ENCODE results near the gene RBM26. TPM values are rescaled to one million over a fixed set of nuclear protein-coding genes. Genes with fewer than 3 reads are reported as not detected.
"Not testable (repeated sequence)": the region's sequence is repeated elsewhere in the genome, so short reads cannot be mapped to it uniquely, and the experiment has no call there.

RBM26 gene
- total RNA-seq, 1 donor from 2014 or later = 25.2 TPM

DNA sequence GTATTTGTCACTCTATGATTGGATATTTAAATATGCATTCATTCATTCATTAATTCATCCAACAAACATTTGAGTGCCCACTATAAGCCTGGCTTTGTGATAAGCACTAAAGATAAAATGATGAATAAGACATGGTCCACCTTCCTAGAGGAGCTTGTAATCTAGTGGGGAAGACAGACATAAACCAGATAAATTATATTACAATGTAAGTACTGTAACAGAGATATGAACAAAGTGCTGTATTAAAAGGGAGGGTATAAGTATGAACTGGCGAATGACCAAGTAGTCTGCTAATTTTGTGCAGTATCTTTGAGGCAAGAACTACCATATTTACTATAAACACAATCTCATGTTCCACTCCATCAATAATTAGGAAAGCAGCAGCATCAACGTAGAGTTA, 88.2 kb downstream of the RBM26 start:
- DNase-seq = no peak

- DNase-seq = no peak
These were observed 91.4 kb downstream of the RBM26 start for GRCh38 chr13:79314652-79315051.

GRCh38 chr13:79312340-79312855, 93.7 kb downstream of the RBM26 start:
- peak; percentile 29 for DNase-seq

DNA sequence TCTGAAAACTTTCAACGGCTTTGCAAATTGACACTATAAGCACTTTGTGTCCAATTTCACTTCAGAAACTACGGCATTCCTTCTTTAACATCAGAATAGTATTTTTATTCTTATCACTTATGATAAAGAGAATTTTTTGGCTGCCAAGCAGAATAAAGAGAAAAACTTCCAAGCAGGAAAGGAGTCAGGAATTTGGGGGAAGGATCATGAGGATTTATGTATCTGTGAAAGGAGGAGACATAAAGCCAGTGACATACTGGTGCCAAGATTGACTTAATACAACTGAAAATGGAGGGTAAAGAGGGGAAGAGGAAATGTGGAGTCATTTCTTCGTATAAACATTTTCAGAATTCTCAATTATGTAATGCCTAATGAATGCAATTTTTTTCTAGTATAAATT, 94.7 kb downstream of the RBM26 start:
- DNase-seq = peak; percentile 13

GRCh38 chr13:79309690-79310089, 96.4 kb downstream of the RBM26 start:
- no peak for DNase-seq

DNA sequence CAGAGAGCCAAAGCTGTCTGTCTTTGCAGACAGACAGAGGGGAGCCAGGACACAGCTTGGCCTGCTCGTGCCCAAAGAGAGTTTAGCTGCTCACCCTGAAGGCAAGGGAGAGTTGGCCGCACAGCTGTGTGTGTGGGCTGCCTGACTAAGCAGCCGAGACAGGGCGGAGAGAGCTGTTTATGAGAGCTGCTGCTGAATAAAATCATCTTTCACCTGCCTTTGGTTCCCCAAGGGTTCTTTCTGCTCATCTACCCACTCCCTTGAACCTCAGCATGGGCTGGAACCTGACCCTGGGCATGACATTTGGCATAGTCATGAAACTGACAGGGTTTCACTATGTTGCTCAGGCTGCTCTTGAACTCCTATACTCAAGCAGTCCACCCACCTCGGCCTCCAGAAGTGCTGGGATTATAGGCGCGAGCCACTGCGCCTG, 98.2 kb downstream of the RBM26 start:
- DNase-seq = peak; percentile 6

DNA sequence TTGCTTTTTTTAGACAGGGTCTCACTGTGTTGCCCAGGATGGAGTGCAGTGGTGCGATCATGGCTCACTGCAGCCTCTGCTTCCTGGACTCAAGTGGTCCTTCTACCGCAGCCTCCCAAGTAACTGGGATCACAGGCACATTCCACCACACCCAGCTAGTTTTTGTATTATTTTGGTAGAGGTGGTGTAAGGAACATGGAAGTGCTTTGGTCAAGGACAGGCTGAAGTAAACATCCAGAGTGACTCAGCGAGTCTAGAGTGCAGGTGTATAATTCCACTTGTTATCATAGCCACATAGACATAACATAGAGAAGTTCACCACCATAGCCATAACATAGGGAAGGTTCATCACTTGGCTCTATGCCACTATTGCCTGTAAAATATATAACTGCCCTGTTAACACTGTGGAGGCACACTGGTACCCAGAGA, 98.6 kb downstream of the RBM26 start:
- no peak for DNase-seq

DNA sequence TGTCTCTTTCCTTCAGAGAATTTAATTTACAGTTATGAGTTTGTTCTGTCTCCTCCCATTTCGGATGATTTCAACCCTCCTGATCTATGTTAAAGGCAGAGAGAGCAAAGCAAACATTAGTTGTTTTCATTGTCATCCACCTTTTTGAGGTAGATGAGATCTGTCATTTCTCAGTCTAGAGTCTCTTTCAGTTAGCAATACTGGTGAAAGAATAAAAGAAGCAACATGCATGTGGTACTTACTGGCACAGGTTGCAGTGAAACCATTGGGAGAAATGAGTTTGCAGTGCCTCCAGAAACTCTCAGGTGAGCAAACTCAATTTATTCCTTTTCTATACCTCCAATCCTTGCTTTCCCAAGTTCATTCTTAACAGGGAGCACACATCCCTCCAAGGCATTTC, 99.4 kb downstream of the RBM26 start:
- no peak for DNase-seq

DNA sequence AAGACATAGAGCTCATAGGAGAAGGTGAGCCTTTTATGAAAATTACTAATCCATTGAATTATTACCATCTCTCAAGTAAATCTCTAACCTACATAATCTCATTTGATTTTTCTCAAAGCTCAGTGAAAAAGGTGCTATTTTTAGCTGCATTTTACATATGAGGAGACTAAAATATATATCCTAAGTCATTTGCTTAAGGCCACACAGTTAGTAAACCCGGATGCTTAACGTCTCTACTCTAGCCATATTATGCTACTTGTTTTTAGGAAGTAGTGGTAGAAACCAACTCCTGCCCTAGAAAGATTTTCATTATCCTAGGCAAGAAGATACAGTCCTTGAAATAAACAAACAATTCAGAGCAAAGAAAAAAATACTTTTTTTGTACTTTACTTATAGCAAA, 108.9 kb downstream of the RBM26 start:
- no peak for DNase-seq

- peak; percentile 19 for DNase-seq
These were observed 109.9 kb downstream of the RBM26 start for GRCh38 chr13:79295906-79296706.

DNA sequence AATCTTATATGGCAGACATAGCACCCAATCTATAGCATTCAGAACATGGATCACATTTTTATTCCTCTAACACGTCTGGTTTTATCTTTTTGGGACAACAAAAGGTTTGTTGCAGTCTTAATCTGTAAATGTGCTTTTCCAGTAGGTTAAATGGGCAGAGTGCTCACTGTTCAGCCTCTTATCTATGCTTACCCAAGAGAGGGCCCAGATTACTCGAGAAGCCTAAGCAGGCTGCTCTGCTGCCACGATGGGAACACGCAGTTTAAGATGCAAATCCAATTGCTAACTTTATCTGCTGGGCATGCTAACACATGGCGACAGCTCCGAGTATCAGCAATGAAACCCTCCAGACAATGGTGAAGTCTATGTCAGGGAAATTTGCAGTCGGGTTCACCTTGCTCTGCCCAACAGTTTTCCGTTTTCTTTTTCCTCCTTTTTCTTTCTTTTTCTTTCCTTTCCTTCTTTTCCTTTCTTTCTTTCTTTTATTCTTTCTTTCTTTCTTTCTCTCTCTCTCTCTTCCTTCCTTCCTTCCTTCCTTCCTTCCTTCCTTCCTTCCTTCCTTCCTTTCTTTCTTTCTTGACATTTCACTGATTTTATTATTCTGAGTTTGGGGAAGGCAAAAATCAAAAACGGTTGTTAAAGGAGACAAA, 115.3 kb downstream of the RBM26 start:
- DNase-seq = no peak

GRCh38 chr13:79289571-79289970, 116.5 kb downstream of the RBM26 start:
- DNase-seq = no peak

DNA sequence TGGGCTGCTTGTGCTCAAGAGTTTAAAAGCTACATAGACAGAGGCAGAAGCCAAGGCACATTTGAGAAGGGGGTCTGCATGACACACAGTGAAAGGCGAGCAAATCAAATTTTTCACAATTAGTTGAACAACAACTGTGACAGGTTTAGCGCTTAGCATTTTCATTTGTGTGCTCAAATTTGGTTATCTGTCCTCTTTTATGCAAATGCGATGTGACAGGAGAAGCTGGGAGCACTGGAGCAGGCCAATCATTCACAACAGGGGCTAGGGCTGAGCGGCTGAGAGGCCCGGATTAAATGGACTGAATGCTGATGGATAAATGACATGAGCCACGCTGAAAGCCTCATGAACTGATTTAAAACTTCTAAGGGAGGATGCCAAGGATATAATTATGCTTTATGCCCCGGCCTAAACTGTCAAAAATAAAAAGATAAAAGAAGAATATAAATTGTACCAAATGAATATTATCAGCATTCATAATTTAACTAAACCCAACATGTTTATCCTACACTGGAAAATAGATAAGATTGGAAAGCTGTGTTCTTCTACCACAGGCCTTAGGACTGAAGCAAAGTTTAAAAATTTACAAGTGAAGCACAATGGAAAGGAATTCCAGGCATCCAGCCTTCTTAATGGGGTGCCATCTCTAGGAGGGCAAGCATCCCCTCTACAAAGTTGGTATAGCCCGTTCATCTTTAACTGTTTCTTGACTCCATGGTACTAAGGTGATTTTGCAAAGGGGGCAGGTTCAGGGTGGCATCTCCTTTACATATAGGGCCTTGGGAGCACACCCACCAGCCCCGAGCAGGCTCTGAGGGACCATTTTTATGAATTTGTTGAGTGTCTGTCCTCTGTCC, 117.9 kb downstream of the RBM26 start:
- no peak for DNase-seq

DNA sequence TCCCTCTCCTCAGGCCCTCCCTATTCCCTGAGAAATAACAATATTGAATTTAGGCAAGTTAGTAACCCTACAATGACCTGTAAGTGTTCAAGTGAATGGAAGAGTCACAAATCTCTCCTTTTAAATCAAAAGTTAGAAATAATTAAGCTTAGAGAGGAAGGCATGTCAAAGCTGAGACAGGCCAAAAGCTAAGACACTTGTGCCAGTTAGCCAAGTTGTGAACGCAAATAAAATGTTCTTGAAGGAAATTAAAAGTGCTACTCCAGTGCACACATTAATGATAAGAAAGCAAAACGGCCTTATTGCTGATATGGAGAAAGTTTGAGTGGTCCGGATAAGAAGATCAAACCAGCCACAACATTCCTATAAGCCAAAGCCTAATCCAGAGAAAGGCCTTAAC, 120.9 kb downstream of the RBM26 start:
- no peak for DNase-seq

GRCh38 chr13:79283742-79284141, 122.3 kb downstream of the RBM26 start:
- DNase-seq = no peak

DNA sequence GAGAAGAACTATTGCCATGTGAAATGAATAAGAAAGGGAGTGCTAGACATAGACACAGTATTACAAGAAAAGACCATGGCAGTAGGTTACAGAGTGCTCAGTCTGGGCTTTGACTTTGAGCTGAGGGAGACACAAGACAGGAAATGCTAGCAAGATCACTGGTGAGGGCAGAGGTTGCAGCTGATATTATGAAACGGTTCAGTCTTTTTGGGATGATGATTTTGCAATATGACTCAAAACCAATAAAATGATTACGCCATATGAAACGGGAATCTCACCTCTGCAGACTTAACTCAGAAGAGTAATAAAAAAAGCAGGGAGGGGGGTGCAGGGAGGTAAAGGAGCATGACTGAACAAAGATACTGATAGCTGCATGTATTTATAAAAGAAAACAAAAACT, 123.1 kb downstream of the RBM26 start:
- DNase-seq = no peak

DNA sequence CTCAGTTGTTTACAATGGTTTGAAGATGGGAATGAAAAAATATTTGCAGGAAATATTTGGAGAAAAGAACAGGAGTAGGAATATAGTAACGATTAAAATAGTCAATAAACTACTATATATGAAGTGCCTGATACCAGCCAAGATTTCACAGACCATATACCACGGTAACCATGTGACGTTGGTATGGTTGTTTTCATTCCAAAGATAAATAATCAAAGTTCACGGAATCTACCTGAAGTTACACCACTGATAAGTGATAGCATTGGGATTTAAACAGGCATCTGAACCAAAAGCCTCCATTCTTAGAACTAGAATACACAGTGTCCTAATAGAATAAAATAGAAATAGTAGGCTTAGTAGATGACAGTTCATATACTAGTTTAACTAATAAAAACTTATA, 123.5 kb downstream of the RBM26 start:
- DNase-seq = no peak

DNA sequence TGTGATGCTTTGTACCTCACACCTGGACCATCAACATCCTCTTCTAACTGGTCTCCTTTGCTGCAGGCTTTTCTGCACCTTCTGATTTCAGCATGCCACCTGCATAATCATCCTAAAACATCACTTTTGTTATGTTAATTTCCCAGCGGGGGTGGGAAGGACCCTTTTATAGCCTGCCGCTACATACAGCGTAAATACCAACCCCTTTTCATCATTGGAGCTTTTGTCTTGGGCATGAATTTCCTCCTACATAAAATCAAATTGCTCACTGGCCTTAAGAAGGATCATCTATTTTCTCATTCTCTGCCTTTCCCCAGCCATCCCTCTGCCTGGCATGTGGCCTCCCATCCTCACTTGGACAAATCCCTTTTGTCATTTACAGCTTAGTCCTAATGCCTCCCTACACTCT, 124.7 kb downstream of the RBM26 start:
- DNase-seq = no peak

DNA sequence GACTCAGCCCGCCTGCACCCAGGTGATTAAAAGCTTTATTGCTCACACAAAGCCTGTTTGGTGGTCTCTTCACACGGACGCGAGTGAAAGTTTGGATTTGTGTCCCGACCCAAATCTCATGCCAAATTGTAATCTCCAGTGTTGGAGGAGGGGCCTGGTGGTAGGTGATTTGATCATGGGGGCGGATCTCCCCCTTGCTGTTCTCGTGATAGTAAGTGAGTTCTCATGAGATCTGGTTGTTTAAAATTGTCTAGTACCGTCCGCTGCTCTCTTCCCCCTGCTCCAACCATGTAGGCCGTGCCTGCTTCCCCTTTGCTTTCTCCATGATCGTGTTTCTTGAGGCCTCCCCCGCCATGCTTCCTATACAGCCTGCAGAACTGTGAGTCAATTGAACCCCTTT, 126.3 kb downstream of the RBM26 start:
- not testable (repeated sequence) for DNase-seq

- no peak for DNase-seq
These were observed 133.0 kb downstream of the RBM26 start for GRCh38 chr13:79273045-79273444.

DNA sequence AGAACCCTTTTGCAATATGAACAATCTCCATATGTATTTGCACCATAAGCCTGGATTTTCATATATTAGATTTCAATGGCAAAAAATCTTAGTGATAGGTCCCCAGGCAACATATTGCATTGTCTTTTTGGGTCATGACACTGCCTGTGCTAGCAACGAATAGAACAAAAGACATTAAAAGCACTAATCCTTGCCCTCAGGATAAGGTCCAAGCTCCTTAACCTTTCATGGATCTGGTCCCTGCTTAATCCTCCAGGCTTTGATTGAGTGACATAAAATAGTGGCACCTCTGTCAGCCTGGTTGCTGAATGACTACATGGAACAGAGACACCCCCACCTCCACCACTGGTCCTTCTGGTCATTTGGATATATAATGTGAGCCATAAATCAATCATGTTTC, 134.4 kb downstream of the RBM26 start:
- DNase-seq = no peak

- DNase-seq = no peak
These were observed 135.2 kb downstream of the RBM26 start for GRCh38 chr13:79270859-79271258.
